IMR-90 (cell line): ENCODE measurements around the gene BRD1.

Source experiments
- CHD1 ChIP-seq: IDR thresholded peaks from 2 replicates; pipeline ENCODE4 v1.6.1; 2012; ENCODE audit warnings: low read depth, low read length, improper control_type of control experiment
- CTCF ChIP-seq: conservative IDR thresholded peaks from 2 replicates; pipeline ENCODE4 v1.5.1; 2012; ENCODE audit warnings: mild to moderate bottlenecking, low read depth, low read length, improper control_type of control experiment
- RAD21 ChIP-seq: IDR thresholded peaks from 2 replicates; pipeline ENCODE4 v1.6.1; 2012; ENCODE audit warnings: low read length, improper control_type of control experiment

GRCh38 chr22:49812838-49813237 is 14.8 kb downstream of the BRD1 start:
- no peak for TF ChIP-seq CTCF
- TF ChIP-seq CHD1, result no peak
- no peak for TF ChIP-seq RAD21
